GM13976 (cell line): ENCODE data around the gene FICD.

Experiments
- DNase-seq: peaks from one replicate; pipeline ENCODE4 v3.0.0; 2012; ENCODE audit warnings: low spot score
- CTCF ChIP-seq: IDR thresholded peaks from 2 replicates; pipeline ENCODE4 v1.5.1; 2012; ENCODE audit warnings: borderline replicate concordance, mild to moderate bottlenecking; ENCODE audit not compliant: insufficient read depth; ENCODE audit errors: extremely low read depth, missing control alignments, control extremely low read depth
- in situ Hi-C: fragments of 300-500 bp; cut with MboI; formaldehyde crosslinking; loops from one replicate; pipeline ENCODE4 v1.12.0; 2022; ENCODE audit warnings: low sequenced_read_pairs, mixed read lengths, inconsistent platforms; ENCODE audit not compliant: unreplicated experiment

The FICD gene

GRCh38 chr12:108538146-108538545 lies 23.1 kb downstream of the FICD start:
- TF ChIP-seq CTCF = no peak
- in situ Hi-C loops = no loop called here
- no peak for DNase-seq

GRCh38 chr12:108538616-108539195 lies 23.6 kb downstream of the FICD start:
- in situ Hi-C loops = no loop called here
- DNase-seq = no peak
- no peak for TF ChIP-seq CTCF

GRCh38 chr12:108542320-108542719 lies 27.2 kb downstream of the FICD start:
- DNase-seq = no peak
- TF ChIP-seq CTCF = no peak
- in situ Hi-C loops = no loop called here

GRCh38 chr12:108543652-108544051 lies 28.6 kb downstream of the FICD start:
- no peak for TF ChIP-seq CTCF
- in situ Hi-C loops = no loop called here
- DNase-seq = no peak

- no peak for DNase-seq
- in situ Hi-C loops = no loop called here
- TF ChIP-seq CTCF = no peak
These were observed 32.6 kb downstream of the FICD start for GRCh38 chr12:108547686-108548085.

- no peak for TF ChIP-seq CTCF
- in situ Hi-C loops = no loop called here
- no peak for DNase-seq
These were observed 34.0 kb downstream of the FICD start for GRCh38 chr12:108548954-108549521.

- in situ Hi-C loops = loop anchor here (25.0 kb wide), 1 partner anchor 536 kb away; the partner anchor contains the start of genes ALKBH2 and UNG
- TF ChIP-seq CTCF = no peak
- DNase-seq = no peak
These were observed 36.5 kb downstream of the FICD start for GRCh38 chr12:108551535-108551934.
